Activated T-helper 17 cell treated with anti-CD3 and anti-CD28 coated beads, Interleukin-2, amount 50 U/mL, for 72 hours (primary cell): ENCODE results near the gene PAQR5. TPM values are rescaled to one million over a fixed set of nuclear protein-coding genes. Genes with fewer than 3 reads are reported as not detected.
"Not testable (repeated sequence)": the region's sequence is repeated elsewhere in the genome, so short reads cannot be mapped to it uniquely, and the experiment has no call there.

Experiments
- ATAC-seq: fragments of 150-1000 bp; cut with Tn5 transposase; replicated peaks from 2 replicates; pipeline ENCODE4 v1.10.0; 2021; ENCODE audit warnings: mild to moderate bottlenecking, moderate library complexity
- H3K27ac Mint-ChIP-seq: one replicate; pipeline ENCODE4 v1.8.0; 2022; ENCODE audit warnings: mixed read lengths
- H3K27me3 Mint-ChIP-seq: one replicate; pipeline ENCODE4 v1.8.0; 2022; ENCODE audit warnings: mixed read lengths
- H3K36me3 Mint-ChIP-seq: one replicate; pipeline ENCODE4 v1.8.0; 2022; ENCODE audit warnings: low read depth, mild to moderate bottlenecking, mixed read lengths
- H3K4me1 Mint-ChIP-seq: one replicate; pipeline ENCODE4 v1.8.0; 2022; ENCODE audit warnings: mixed read lengths
- H3K4me3 Mint-ChIP-seq: one replicate; pipeline ENCODE4 v1.8.0; 2022; ENCODE audit warnings: mild to moderate bottlenecking, mixed read lengths
- H3K9me3 Mint-ChIP-seq: one replicate; pipeline ENCODE4 v1.8.0; 2022; ENCODE audit warnings: mixed read lengths
- total RNA-seq, 2 donors: library from RNA; stranded (reverse); gene quantifications; one replicate each; pipeline ENCODE4 v1.2.3, GENCODE V29; 2022

PAQR5 gene
- total RNA-seq, 2 donors from 2014 or later = not detected

DNA sequence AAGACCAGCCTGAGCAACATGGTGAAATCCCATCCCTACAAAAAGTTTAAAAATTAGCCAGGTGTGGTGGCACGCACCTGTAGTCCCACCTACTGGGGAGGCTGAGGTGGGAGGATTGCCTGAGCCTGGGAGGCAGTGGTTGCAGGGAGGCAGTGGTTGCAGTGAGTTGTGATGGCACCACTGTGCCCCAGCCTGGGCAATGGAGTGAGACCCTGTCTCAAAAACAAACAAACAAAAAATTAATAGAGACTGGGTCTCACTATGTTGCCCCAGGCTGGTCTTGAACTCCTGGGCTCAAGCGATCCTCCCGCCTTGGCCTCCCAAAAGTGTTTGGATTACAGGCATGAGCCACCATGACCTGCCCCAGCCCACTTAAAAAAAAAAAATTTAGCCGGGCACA, 151.5 kb downstream of the PAQR5 start:
- not testable (repeated sequence) for H3K27me3 Mint-ChIP-seq, ATAC-seq, H3K9me3 Mint-ChIP-seq, H3K27ac Mint-ChIP-seq, H3K4me3 Mint-ChIP-seq
- peaks cover 13% of the 10 kb centered on the region for H3K4me1 Mint-ChIP-seq
- H3K36me3 Mint-ChIP-seq = peaks cover 42% of the 10 kb centered on the region

DNA sequence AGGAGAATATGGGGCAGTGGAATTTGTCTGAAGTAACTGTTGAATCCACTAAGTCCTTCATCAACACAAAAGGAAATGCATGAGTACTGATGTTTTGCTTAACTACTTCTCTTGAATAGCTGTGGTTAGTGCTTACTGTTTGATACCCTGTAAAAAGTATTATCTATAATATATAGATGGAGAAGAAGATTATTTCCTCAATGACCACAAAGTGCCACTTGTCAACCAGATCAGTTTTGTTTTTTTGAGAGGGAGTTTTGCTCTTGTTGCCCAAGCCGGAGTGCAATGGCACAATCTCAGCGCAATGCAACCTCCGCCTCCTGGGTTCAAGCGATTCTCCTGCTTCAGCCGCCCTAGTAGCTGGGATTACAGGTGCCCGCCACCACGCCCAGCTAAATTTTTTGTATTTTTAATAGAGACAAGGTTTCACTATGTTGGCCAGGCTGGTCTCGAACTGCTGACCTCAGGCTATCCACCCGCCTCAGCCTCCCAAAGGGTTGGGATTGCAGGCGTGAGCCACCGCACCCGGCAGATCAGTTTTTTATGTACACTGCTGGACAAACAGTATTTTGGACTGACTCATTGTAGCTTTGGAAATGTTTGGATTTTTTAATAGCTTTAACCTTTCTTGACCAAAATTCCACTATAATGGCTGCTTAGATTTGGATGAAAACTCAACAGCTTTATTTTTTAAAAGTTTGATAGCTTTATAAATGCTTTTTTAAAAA, 152.4 kb downstream of the PAQR5 start:
- Mint-ChIP-seq H3K27me3 (no peaks in the 10 kb centered on the region), H3K4me1 (peaks cover 19% of the 10 kb centered on the region), H3K9me3 (no peaks in the 10 kb centered on the region), H3K4me3 (peak overlapping the region; percentile 98), H3K27ac (peak overlapping the region; percentile 96), H3K36me3 (peaks cover 42% of the 10 kb centered on the region)
- no peak for ATAC-seq

GRCh38 chr15:69451951-69452691, 153.4 kb downstream of the PAQR5 start:
- peaks cover 23% of the 10 kb centered on the region for H3K4me1 Mint-ChIP-seq
- H3K36me3 Mint-ChIP-seq = peaks cover 50% of the 10 kb centered on the region
- peak overlapping the region; percentile 98 for H3K4me3 Mint-ChIP-seq
- H3K27ac Mint-ChIP-seq = peak overlapping the region; percentile 96
- peak; percentile 36 for ATAC-seq
- H3K9me3 Mint-ChIP-seq = no peaks in the 10 kb centered on the region
- no peaks in the 10 kb centered on the region for H3K27me3 Mint-ChIP-seq

- H3K4me3 Mint-ChIP-seq = peak within 1 kb of the TSS; percentile 98
- H3K9me3 Mint-ChIP-seq = no peaks in the 10 kb centered on the region
- no peaks in the 10 kb centered on the region for H3K27me3 Mint-ChIP-seq
- peak within 1 kb of the TSS; percentile 96 for H3K27ac Mint-ChIP-seq
- H3K36me3 Mint-ChIP-seq = peaks cover 58% of the 10 kb centered on the region
- H3K4me1 Mint-ChIP-seq = peaks cover 23% of the 10 kb centered on the region
- ATAC-seq = peak; percentile 93
These were observed 154.2 kb downstream of the PAQR5 start, which contains the start of gene RPLP1 for GRCh38 chr15:69452692-69453521. Gene RPLP1 (plus strand): TSS chr15:69452818. CDS start chr15:69452949, 131 bp downstream.

GRCh38 chr15:69454953-69455352, 156.2 kb downstream of the PAQR5 start:
- peak overlapping the region; percentile 98 for H3K4me3 Mint-ChIP-seq
- H3K36me3 Mint-ChIP-seq = peaks cover 69% of the 10 kb centered on the region
- H3K4me1 Mint-ChIP-seq = peaks cover 23% of the 10 kb centered on the region
- H3K27me3 Mint-ChIP-seq = no peaks in the 10 kb centered on the region
- peak overlapping the region; percentile 96 for H3K27ac Mint-ChIP-seq
- no peak for ATAC-seq
- H3K9me3 Mint-ChIP-seq = no peaks in the 10 kb centered on the region

- Mint-ChIP-seq H3K9me3 (no peaks in the 10 kb centered on the region), H3K27ac (peak overlapping the region; percentile 31), H3K27me3 (no peaks in the 10 kb centered on the region), H3K4me1 (peaks cover 23% of the 10 kb centered on the region), H3K4me3 (peak overlapping the region; percentile 10), H3K36me3 (peaks cover 69% of the 10 kb centered on the region)
- no peak for ATAC-seq
These were observed 157.8 kb downstream of the PAQR5 start for GRCh38 chr15:69456208-69457166.

Other genes with a start within 250 kb of the PAQR5 start
- 1 to 10 TPM; 3.8 to 5.0 TPM for gene GLCE, start 138.3 kb upstream of the PAQR5 start, total RNA-seq
- 10 to 100 TPM; 51.3 to 54.5 TPM for gene KIF23, start 115.4 kb downstream of the PAQR5 start, total RNA-seq
- gene RPLP1, start 153.9 kb downstream of the PAQR5 start, total RNA-seq = 1,000 to 10,000 TPM; 1,985 to 2,291 TPM